ENCODE results near the gene MYO5B. TPM values are rescaled to one million over a fixed set of nuclear protein-coding genes. Genes with fewer than 3 reads are reported as not detected.

The MYO5B gene
- polyA plus RNA-seq, 2 of the 4 experiments (the other 2 are of a cell fraction) = 6.4 to 18.4 TPM

GRCh38 chr18:49859725-49860124 is 335.2 kb downstream of the MYO5B start:
- H3K4me2 ChIP-seq = no peak overlapping the region
- ChIA-PET POLR2A (no interaction called here), CTCF (interaction anchor here (0.6 to 12.5 kb wide), 26 partner anchors 7 to 356 kb away, joined by 3 to 176 read pairs (median 6); partner anchors contain the start of genes ACAA2 and LIPG)
- ATAC-seq (no peak), FAIRE-seq (no peak), DNase-seq (ENCODE audit: low read depth in 1 of 2, low spot score in 1 of 2) (no peak)
- H3K9me3 ChIP-seq = no peaks in the 10 kb centered on the region
- H3K4me3 ChIP-seq = no peak overlapping the region
- peak overlapping the region; percentile 83 to 91; a peak in 5 of 6 replicates for H3K27ac ChIP-seq
- TF ChIP-seq HOXB5 (CRISPR knock-in tag; IDR thresholded peaks at IDR 0.05) (no peak), KDM1A (IDR thresholded peaks at IDR 0.05; ENCODE audit: low read depth) (no peak), ZSCAN20 (CRISPR knock-in tag; IDR thresholded peaks at IDR 0.05) (no peak), TP53 (CRISPR knock-in tag; IDR thresholded peaks at IDR 0.05) (no peak), FOSL2 (IDR thresholded peaks at IDR 0.05) (no peak), FOSL2 (CRISPR knock-in tag; IDR thresholded peaks at IDR 0.05) (no peak)
- 50% methylated on average over 1 of the region's 12 CpGs for WGBS (ENCODE audit: missing lambda C conversion rate)
- peaks cover 17% of the 10 kb centered on the region for H3K4me1 ChIP-seq

GRCh38 chr18:49859021-49859359 is 336.0 kb downstream of the MYO5B start:
- ATAC-seq (peak in 1 of 2 experiments; percentile 47; a peak in 3 of 6 replicates), DNase-seq (ENCODE audit: low read depth in 1 of 2, low spot score in 1 of 2) (no peak), FAIRE-seq (no peak)
- TF ChIP-seq, protein P1, sequence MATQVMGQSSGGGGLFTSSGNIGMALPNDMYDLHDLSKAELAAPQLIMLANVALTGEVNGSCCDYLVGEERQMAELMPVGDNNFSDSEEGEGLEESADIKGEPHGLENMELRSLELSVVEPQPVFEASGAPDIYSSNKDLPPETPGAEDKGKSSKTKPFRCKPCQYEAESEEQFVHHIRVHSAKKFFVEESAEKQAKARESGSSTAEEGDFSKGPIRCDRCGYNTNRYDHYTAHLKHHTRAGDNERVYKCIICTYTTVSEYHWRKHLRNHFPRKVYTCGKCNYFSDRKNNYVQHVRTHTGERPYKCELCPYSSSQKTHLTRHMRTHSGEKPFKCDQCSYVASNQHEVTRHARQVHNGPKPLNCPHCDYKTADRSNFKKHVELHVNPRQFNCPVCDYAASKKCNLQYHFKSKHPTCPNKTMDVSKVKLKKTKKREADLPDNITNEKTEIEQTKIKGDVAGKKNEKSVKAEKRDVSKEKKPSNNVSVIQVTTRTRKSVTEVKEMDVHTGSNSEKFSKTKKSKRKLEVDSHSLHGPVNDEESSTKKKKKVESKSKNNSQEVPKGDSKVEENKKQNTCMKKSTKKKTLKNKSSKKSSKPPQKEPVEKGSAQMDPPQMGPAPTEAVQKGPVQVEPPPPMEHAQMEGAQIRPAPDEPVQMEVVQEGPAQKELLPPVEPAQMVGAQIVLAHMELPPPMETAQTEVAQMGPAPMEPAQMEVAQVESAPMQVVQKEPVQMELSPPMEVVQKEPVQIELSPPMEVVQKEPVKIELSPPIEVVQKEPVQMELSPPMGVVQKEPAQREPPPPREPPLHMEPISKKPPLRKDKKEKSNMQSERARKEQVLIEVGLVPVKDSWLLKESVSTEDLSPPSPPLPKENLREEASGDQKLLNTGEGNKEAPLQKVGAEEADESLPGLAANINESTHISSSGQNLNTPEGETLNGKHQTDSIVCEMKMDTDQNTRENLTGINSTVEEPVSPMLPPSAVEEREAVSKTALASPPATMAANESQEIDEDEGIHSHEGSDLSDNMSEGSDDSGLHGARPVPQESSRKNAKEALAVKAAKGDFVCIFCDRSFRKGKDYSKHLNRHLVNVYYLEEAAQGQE (IDR thresholded peaks at IDR 0.05) = no peak
- peak; percentile 18; the same call in 1 of the 3 replicates for TF ChIP-seq CTCF (IDR thresholded peaks at IDR 0.05)
- TF ChIP-seq NFE2L2 (conservative IDR thresholded peaks at IDR 0.05; ENCODE audit: low read length) = no peak
- Histone ChIP-seq H3K27ac (peak overlapping the region; percentile 83 to 91), H3K9me3 (no peaks in the 10 kb centered on the region), H3K4me2 (peak overlapping the region; percentile 70), H3K4me1 (peaks cover 17% of the 10 kb centered on the region), H3K4me3 (no peak overlapping the region)
- CTCF ChIA-PET = interaction anchor here (0.7 to 12.5 kb wide), 44 partner anchors 8 to 685 kb away, joined by 3 to 176 read pairs (median 4); partner anchors contain the start of gene ACAA2
- POLR2A ChIA-PET = interaction anchor here (0.9 to 1.6 kb wide), 6 partner anchors 10 to 372 kb away, joined by 3 to 7 read pairs (median 6); partner anchors contain the start of genes ACAA2 and C18orf32
- 36% methylated on average over 6 of the region's 6 CpGs for WGBS (ENCODE audit: missing lambda C conversion rate)

GRCh38 chr18:49858309-49859020 is 336.5 kb downstream of the MYO5B start:
- ChIA-PET CTCF (interaction anchor here (0.7 to 12.5 kb wide), 46 partner anchors 8 to 685 kb away, joined by 3 to 176 read pairs (median 4); partner anchors contain the start of gene ACAA2), POLR2A (interaction anchor here (0.9 to 1.6 kb wide), 6 partner anchors 9 to 371 kb away, joined by 3 to 7 read pairs (median 6); partner anchors contain the start of genes ACAA2 and C18orf32)
- WGBS (ENCODE audit: missing lambda C conversion rate) = 35% methylated on average over 7 of the region's 11 CpGs
- Histone ChIP-seq H3K27ac (peak overlapping the region; percentile 83 to 91), H3K9me3 (no peaks in the 10 kb centered on the region), H3K4me3 (no peak overlapping the region), H3K4me2 (peak overlapping the region; percentile 70), H3K4me1 (peaks cover 17% of the 10 kb centered on the region)
- no peak for TF ChIP-seq CHD2 (IDR thresholded peaks at IDR 0.05; ENCODE audit: low read length, partially characterized antibody)
- TF ChIP-seq ZFP36 (IDR thresholded peaks at IDR 0.05; ENCODE audit: borderline replicate concordance, partially characterized antibody) = no peak
- TF ChIP-seq SREBF2 (IDR thresholded peaks at IDR 0.05) = no peak
- TF ChIP-seq CTCF (IDR thresholded peaks at IDR 0.05) = peak; percentile 88
- 0 out of 2 replicates have a peak, but pooled peaks have one; percentile 14 for TF ChIP-seq FOSL2 (IDR thresholded peaks at IDR 0.05)
- TF ChIP-seq FOSL2 (CRISPR knock-in tag; IDR thresholded peaks at IDR 0.05) = peak; percentile 46
- no peak for TF ChIP-seq MYC (IDR thresholded peaks at IDR 0.05; ENCODE audit: borderline replicate concordance, low read length)
- TF ChIP-seq EP300 (IDR thresholded peaks at IDR 0.05) = no peak
- TF ChIP-seq HOXB5 (CRISPR knock-in tag; IDR thresholded peaks at IDR 0.05) = no peak
- TF ChIP-seq GATA3 (IDR thresholded peaks at IDR 0.05; ENCODE audit: borderline replicate concordance) = no peak
- TF ChIP-seq RAD21 (conservative IDR thresholded peaks at IDR 0.05 in 1 of 2, IDR thresholded peaks at IDR 0.05 in 1 of 2) = peak; percentile 94 to 96
- TF ChIP-seq RARB (CRISPR knock-in tag; IDR thresholded peaks at IDR 0.05) = no peak
- peak; percentile 87 for TF ChIP-seq SMC3 (IDR thresholded peaks at IDR 0.05)
- ATAC-seq = peak; percentile 90 to 93
- DNase-seq (ENCODE audit: low read depth in 1 of 2, low spot score in 1 of 2) = peak; percentile 56 to 75
- no peak for FAIRE-seq

Data from A549 (cell line).